DMS79 (cell line): ENCODE measurements around the gene LTBR.

Experiments used
- DNase-seq: peaks from one replicate; lab custom pipeline; 2025; lab: John Stamatoyannopoulos, UW

LTBR gene

GRCh38 chr12:6384499-6385436, 806 bp downstream of the LTBR start:
- no peak for DNase-seq

DNA sequence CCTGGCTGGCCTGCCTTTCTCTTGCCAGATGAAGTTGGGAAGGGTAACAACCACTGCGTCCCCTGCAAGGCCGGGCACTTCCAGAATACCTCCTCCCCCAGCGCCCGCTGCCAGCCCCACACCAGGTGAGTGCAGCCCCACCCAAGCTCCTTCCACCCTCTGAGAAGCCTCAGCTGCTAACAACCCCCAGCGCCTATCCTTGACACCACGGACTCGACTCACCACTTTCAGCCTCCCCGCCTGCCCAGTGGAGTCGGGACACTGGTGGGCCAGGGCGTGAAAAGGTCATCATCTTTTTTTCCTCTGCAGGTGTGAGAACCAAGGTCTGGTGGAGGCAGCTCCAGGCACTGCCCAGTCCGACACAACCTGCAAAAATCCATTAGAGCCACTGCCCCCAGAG, 2.1 kb downstream of the LTBR start:
- DNase-seq, result no peak

- no peak for DNase-seq
Observed at GRCh38 chr12:6386491-6386890, 2.5 kb downstream of the LTBR start.

- no peak for DNase-seq
Observed at GRCh38 chr12:6387541-6387940, 3.6 kb downstream of the LTBR start.

DNA sequence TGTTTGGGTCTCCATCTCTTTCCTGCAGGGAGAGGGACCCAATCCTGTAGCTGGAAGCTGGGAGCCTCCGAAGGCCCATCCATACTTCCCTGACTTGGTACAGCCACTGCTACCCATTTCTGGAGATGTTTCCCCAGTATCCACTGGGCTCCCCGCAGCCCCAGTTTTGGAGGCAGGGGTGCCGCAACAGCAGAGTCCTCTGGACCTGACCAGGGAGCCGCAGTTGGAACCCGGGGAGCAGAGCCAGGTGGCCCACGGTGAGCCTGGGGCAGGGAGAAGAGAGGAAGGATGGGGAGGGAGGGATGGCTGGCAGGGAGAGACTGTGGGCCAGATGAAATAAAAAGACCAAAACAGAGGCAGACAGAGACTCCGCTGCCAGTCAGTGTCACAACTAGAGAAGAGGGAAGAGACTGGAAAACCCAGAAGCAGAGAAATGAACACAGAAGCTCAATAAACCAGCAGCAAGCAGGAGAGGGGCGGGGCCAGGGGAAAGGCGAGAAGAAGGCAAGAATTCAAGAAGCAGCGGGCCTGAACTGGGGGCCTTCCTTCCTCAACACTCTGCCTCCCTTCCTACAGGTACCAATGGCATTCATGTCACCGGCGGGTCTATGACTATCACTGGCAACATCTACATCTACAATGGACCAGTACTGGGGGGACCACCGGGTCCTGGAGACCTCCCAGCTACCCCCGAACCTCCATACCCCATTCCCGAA, 6.3 kb downstream of the LTBR start:
- no peak for DNase-seq

GRCh38 chr12:6391013-6391412, 7.1 kb downstream of the LTBR start:
- no peak for DNase-seq

DNA sequence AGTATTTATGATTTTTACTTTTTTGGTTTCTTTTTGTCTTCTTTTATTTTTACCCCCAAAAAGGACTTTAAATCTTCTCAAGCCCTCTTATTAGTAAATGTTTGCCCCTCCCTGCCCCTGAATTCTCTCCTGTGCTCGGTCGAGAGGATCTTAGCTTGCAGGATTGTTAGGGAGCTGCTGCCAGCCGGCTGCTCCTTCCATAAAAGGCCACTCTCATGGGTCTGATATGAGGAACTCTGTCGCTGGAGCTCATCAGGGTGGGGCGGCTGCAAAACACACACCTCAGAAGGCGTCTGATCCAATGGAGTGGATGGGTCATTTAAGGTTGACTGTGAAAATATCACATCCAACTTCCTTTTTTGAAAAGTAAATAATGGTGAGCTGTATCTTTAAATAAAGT, 8.5 kb downstream of the LTBR start:
- DNase-seq, result no peak

GRCh38 chr12:6393109-6393508, 9.1 kb downstream of the LTBR start:
- DNase-seq, result no peak

- DNase-seq, result no peak
Observed at GRCh38 chr12:6394398-6394797, 10.4 kb downstream of the LTBR start.

GRCh38 chr12:6396031-6396430, 12.1 kb downstream of the LTBR start:
- no peak for DNase-seq

- DNase-seq, result no peak
Observed at GRCh38 chr12:6399884-6400644, 16.1 kb downstream of the LTBR start.

GRCh38 chr12:6404390-6404789, 20.4 kb downstream of the LTBR start:
- no peak for DNase-seq

- no peak for DNase-seq
Observed at GRCh38 chr12:6405963-6406362, 22.0 kb downstream of the LTBR start.

- no peak for DNase-seq
Observed at GRCh38 chr12:6407236-6407954, 23.4 kb downstream of the LTBR start.

DNA sequence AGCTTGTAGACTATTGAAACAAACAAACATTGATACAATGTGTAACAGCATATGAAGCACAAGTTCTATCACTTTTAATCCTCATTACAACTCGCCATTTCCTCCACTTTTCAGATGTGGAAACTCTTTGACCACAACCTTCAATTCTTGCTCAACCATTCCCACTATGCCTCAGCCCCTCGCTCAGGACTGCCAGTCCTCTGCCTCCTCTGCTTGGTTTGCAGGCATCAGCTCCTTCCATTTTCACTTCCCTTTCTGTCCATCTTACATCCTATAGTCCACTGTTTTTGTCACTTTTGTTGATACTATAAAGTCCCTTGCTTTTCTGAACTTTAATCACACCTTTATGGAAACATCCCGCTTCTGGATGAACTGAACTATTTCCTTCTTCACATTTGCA, 32.6 kb downstream of the LTBR start:
- no peak for DNase-seq

- no peak for DNase-seq
Observed at GRCh38 chr12:6418796-6419195, 34.8 kb downstream of the LTBR start.

GRCh38 chr12:6420364-6420763, 36.4 kb downstream of the LTBR start:
- DNase-seq, result no peak

DNA sequence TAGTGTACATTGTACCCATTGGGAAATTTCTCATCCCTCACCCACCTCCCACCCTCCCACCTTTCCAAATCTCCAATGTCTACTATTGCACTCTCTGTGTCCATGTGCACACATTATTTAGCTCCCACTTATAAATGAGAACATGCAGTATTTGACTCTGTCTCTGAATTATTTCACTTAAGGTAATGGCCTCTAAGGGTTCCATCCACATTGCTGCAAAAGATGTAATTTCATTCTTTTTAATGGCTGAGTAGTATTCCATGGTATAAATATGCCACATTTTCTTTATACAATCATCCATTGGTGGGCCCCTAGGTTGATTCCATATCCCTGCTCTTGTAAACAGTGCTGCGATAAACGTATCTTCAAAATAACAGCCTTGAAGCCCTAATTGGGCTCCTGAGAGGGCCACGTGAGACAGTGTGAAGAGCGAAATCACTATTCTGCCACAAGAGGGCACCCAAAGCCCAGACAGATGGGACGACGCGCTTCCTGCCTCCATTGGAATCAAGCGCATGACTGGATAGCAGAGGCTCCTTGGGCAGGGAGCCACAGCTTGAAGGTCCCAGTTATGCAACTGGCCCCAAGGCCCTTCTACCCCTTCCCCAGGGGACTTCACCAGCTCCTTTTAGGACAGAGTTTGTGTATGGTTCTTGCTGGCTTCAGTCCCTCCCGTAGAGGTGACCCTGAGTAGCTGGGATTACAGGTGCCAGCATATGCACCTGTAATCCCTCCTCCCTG, 39.5 kb downstream of the LTBR start:
- DNase-seq, result peak; percentile 65

- no peak for DNase-seq
Observed at GRCh38 chr12:6424008-6424347, 40.0 kb downstream of the LTBR start.

GRCh38 chr12:6424866-6425265, 40.9 kb downstream of the LTBR start:
- no peak for DNase-seq
